Measurements from ENCODE around the gene CSPG4. TPM values are rescaled to one million over a fixed set of nuclear protein-coding genes. Genes with fewer than 3 reads are reported as not detected.
"Not testable (repeated sequence)": the region's sequence is repeated elsewhere in the genome, so short reads cannot be mapped to it uniquely, and the experiment has no call there.

Gene CSPG4
- total RNA-seq, 2 experiments from 2014 or later, result not detected

GRCh38 chr15:75641603-75642002, 71.0 kb downstream of the CSPG4 start:
- CTCF ChIA-PET, result interaction anchor here (0.6 to 2.6 kb wide), 7 partner anchors 9 to 274 kb away, joined by 3 to 19 read pairs (median 6); partner anchors contain the start of genes MAN2C1 and SNUPN
- DNase-seq, result no peak
- peaks cover 23% of the 10 kb centered on the region for H3K36me3 Mint-ChIP-seq (ENCODE audit: low read depth)
- POLR2A ChIA-PET, result interaction anchor here (2.5 kb wide), 1 partner anchor 188 kb away, joined by 17 read pairs; no protein-coding TSS in a partner anchor
- H3K27ac Mint-ChIP-seq, result no peak overlapping the region
- H3K4me1 Mint-ChIP-seq, result peaks cover 32% of the 10 kb centered on the region
- peaks cover 13% of the 10 kb centered on the region for H3K27me3 Mint-ChIP-seq
- H3K4me3 Mint-ChIP-seq, result no peak overlapping the region
- H3K9me3 Mint-ChIP-seq, result no peaks in the 10 kb centered on the region

DNA sequence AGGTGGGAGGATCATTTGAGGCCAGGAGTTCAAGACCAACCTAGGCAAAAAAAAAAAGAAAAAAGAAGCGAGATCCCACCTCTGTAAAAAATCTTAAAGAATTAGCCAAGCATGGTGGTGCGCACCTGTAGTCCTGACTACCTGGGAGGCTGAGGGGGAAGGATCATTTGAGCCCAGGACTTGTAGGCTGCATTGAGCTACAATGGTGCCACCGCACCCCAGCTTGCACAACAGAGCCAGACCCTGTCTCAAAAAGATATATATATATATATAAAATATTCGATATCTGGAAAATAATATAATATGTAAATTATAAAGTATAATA, 71.5 kb downstream of the CSPG4 start:
- ChIA-PET CTCF (interaction anchor here (0.6 to 2.6 kb wide), 15 partner anchors 11 to 445 kb away, joined by 3 to 19 read pairs (median 5); partner anchors contain the start of genes MAN2C1, SIN3A and SNUPN), POLR2A (interaction anchor here (1.0 to 2.5 kb wide), 2 partner anchors 187 to 270 kb away, joined by 3 to 17 read pairs; no protein-coding TSS in a partner anchor)

DNA sequence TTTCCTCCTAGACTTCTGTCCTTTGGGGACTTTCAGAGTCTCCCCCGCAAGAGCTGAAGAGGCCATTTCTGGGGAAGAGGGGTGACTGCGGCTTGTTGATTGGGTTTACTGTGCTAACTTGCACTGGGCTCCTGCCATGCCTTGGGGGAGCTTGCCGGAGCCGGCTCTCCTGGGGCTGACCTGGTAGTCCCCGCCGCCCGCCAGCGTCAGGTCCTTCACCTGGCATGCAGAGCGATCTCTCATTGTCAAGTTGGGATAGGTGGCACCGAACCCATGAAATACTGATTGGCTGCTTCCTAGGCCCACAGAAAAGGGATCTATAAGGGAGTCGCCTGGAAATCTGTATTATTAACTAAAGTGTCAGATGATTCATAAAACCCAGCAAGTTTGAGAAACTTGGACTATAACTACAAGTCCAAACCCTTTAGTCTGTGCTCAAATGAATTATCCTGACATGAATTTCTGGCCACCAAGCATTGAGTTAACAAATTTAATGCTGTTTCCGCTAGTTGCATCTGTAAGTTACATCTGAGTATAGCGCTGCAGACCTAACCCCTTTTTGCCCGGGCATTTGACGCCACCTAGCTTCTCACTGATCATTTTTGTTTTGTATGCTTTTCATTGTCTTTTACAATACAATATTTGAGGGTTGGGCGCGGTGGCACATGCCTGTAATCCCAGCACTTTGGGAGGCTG, 72.0 kb downstream of the CSPG4 start:
- H3K27me3 Mint-ChIP-seq, result peaks cover 3% of the 10 kb centered on the region
- H3K9me3 Mint-ChIP-seq, result no peaks in the 10 kb centered on the region
- peaks cover 23% of the 10 kb centered on the region for H3K36me3 Mint-ChIP-seq (ENCODE audit: low read depth)
- CTCF ChIA-PET, result interaction anchor here (0.6 to 2.6 kb wide), 21 partner anchors 10 to 444 kb away, joined by 3 to 19 read pairs (median 5); partner anchors contain the start of genes MAN2C1, PTPN9, SIN3A and SNUPN
- peak overlapping the region; percentile 86 for H3K4me3 Mint-ChIP-seq
- peak; percentile 77 for DNase-seq
- peaks cover 37% of the 10 kb centered on the region for H3K4me1 Mint-ChIP-seq
- POLR2A ChIA-PET, result interaction anchor here (0.6 to 2.5 kb wide), 11 partner anchors 11 to 273 kb away, joined by 3 to 17 read pairs (median 4); partner anchors contain the start of genes PTPN9, SIN3A and SNUPN
- peak overlapping the region; percentile 95 for H3K27ac Mint-ChIP-seq

More for the DNA sequence above, 71.5 kb downstream of the CSPG4 start:
- peak overlapping the region; percentile 95 for H3K27ac Mint-ChIP-seq
- H3K27me3 Mint-ChIP-seq, result peaks cover 9% of the 10 kb centered on the region
- peak overlapping the region; percentile 86 for H3K4me3 Mint-ChIP-seq
- H3K4me1 Mint-ChIP-seq, result peaks cover 32% of the 10 kb centered on the region
- no peaks in the 10 kb centered on the region for H3K9me3 Mint-ChIP-seq
- peaks cover 23% of the 10 kb centered on the region for H3K36me3 Mint-ChIP-seq (ENCODE audit: low read depth)
- DNase-seq, result no peak

GRCh38 chr15:75639709-75640482, 72.8 kb downstream of the CSPG4 start, which contains the start of gene IMP3:
TSS of gene IMP3 (minus strand) at chr15:75640224. CDS start at chr15:75640168, 56 bp downstream.
- Mint-ChIP-seq H3K9me3 (no peaks in the 10 kb centered on the region), H3K27ac (peak within 1 kb of the TSS; percentile 95), H3K27me3 (peaks cover under 1% of the 10 kb centered on the region), H3K4me3 (peak within 1 kb of the TSS; percentile 86), H3K4me1 (peaks cover 39% of the 10 kb centered on the region), H3K36me3 (ENCODE audit: low read depth) (peaks cover 23% of the 10 kb centered on the region)
- DNase-seq, result peak; percentile 97
- ChIA-PET POLR2A (interaction anchor here (0.6 to 2.5 kb wide), 11 partner anchors 11 to 826 kb away, joined by 3 to 17 read pairs (median 4); partner anchors contain the start of genes PTPN9, SIN3A and SNUPN), CTCF (interaction anchor here (0.6 to 2.6 kb wide), 20 partner anchors 10 to 190 kb away, joined by 3 to 19 read pairs (median 4); partner anchors contain the start of genes PTPN9, SIN3A and SNUPN)

DNA sequence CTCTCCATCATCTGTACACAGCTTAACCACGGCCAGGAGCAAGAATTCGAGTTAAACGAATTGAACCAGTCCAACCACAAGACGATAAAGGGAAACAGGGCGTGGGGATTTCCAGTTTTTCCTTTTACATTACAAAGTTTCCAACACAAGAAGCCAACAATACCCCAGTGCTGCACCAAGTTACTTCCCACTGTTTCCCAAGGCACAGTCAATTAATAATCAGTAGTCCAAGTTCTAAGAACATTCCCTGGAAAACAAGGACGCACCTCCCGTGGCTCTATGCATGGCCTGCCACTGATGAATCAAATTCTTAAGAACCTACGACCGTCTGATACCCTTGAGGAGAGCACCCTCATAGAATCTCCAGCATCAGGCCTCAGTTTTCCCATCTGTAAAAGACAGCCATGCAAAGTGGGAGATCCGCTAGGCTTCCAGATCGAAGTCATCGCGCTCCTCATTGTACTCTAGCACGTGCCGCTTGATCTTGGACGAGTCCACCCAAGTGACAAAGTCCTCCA, 73.4 kb downstream of the CSPG4 start:
- peak overlapping the region; percentile 95 for H3K27ac Mint-ChIP-seq
- H3K9me3 Mint-ChIP-seq, result no peaks in the 10 kb centered on the region
- ChIA-PET POLR2A (interaction anchor here (0.6 to 2.5 kb wide), 9 partner anchors 12 to 825 kb away, joined by 3 to 17 read pairs (median 4); partner anchors contain the start of genes PTPN9 and SNUPN), CTCF (interaction anchor here (0.7 to 3.8 kb wide), 12 partner anchors 9 to 198 kb away, joined by 3 to 28 read pairs (median 4); partner anchors contain the start of genes PTPN9, SIN3A and SNUPN)
- DNase-seq, result no peak
- H3K4me1 Mint-ChIP-seq, result peaks cover 39% of the 10 kb centered on the region
- H3K4me3 Mint-ChIP-seq, result peak overlapping the region; percentile 86
- peaks cover 23% of the 10 kb centered on the region for H3K36me3 Mint-ChIP-seq (ENCODE audit: low read depth)
- H3K27me3 Mint-ChIP-seq, result no peaks in the 10 kb centered on the region

DNA sequence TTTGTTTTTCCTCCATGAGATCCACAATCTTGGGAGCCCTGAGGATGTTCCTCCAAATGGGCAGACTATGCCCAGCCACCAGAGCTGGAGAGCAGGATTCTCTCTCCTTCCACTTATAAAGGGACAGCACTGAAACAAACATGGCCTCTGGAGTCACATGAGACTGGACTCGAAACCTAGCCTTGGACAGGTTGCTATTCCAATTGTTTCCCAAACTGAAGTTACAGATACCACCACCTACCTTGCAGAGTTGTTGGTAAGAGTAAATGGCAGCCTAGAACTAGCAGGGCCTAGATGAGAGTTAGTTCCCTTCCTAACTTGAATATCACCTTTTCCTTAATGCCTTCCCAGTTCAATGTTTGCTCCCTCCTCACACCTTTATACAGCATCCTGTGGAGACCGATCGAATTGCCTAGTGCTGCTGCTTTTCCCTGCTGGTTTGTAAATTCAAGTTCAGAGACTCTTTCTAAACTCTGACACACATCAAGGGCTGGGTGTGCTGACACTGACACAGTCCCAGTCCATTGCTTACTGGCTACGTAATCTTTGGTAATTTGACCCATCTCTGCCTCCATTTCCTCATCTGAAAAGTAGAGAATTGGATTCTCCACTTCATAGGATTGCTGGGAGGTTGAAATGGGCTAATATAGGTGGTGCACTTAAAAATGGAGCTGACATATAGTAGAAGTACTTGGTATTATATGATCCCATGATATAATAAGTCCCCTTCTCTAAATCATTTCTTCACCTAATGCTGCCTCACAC, 75.2 kb downstream of the CSPG4 start:
- POLR2A ChIA-PET, result no interaction called here
- Mint-ChIP-seq H3K36me3 (ENCODE audit: low read depth) (peaks cover 23% of the 10 kb centered on the region), H3K4me1 (peaks cover 39% of the 10 kb centered on the region), H3K27ac (peak overlapping the region; percentile 11), H3K9me3 (no peaks in the 10 kb centered on the region), H3K4me3 (peak overlapping the region; percentile 86), H3K27me3 (no peaks in the 10 kb centered on the region)
- CTCF ChIA-PET, result interaction anchor here (0.5 to 3.8 kb wide), 5 partner anchors 11 to 140 kb away, joined by 3 to 28 read pairs (median 3); partner anchors contain the start of gene SNUPN
- DNase-seq, result no peak

DNA sequence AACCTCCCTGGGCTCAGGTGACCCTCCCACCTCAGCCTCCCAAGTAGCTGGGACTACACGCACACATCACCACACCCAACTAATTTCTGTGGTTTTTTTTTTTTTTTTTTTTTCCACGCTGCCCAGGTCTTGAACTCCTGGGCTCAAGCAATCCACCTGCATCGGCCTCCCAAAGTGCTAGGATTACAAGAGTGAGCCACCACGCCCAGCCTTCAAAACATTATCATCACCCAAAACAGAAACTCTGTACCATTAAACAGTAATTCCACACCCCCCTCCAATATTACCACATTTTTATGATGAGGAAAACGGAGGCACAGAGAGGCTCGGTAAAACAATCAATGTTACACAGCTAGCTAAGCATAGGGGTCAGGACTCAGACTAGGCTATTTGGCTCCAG, 76.6 kb downstream of the CSPG4 start:
- POLR2A ChIA-PET, result no interaction called here
- peaks cover 31% of the 10 kb centered on the region for H3K4me1 Mint-ChIP-seq
- CTCF ChIA-PET, result interaction anchor here (0.6 to 3.8 kb wide), 3 partner anchors 9 to 243 kb away, joined by 3 to 28 read pairs (median 3); partner anchors contain the start of gene SNUPN
- H3K9me3 Mint-ChIP-seq, result no peaks in the 10 kb centered on the region
- H3K27me3 Mint-ChIP-seq, result no peaks in the 10 kb centered on the region
- DNase-seq, result no peak
- no peak overlapping the region for H3K27ac Mint-ChIP-seq
- no peak overlapping the region for H3K4me3 Mint-ChIP-seq
- H3K36me3 Mint-ChIP-seq (ENCODE audit: low read depth), result peaks cover 23% of the 10 kb centered on the region

- H3K4me3 Mint-ChIP-seq, DNase-seq, H3K27me3 Mint-ChIP-seq, POLR2A ChIA-PET, H3K27ac Mint-ChIP-seq, H3K9me3 Mint-ChIP-seq: not testable (repeated sequence)
- H3K4me1 Mint-ChIP-seq, result peaks cover 31% of the 10 kb centered on the region
- CTCF ChIA-PET, result interaction anchor here (1.2 kb wide), 1 partner anchor 13 kb away, joined by 3 read pairs; no protein-coding TSS in a partner anchor
- H3K36me3 Mint-ChIP-seq (ENCODE audit: low read depth), result peaks cover 17% of the 10 kb centered on the region
Measured at GRCh38 chr15:75633922-75634321, 78.7 kb downstream of the CSPG4 start.

DNA sequence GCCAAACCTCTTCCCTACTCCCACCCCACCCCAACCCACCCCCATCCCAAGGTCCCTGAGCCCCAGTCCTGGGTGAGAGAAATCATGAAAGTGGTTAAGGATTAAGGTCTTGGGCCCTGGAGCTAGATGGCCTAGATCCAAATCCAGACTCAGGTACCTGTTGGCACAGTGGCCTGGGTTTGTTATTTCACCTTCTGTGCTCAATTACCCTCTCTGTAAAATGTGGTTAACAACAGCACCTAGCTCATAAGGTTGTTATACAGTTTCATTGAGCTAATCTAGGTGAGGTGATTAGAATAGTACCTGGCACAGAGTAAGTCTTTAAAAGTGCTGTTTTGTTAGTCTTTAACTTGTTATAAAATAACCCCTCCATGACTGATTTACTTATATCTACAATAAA, 80.7 kb downstream of the CSPG4 start:
- DNase-seq, result no peak
- Mint-ChIP-seq H3K36me3 (ENCODE audit: low read depth) (peaks cover 2% of the 10 kb centered on the region), H3K4me3 (no peak overlapping the region), H3K27ac (no peak overlapping the region), H3K9me3 (no peaks in the 10 kb centered on the region), H3K4me1 (peaks cover 22% of the 10 kb centered on the region), H3K27me3 (no peaks in the 10 kb centered on the region)
- POLR2A ChIA-PET, result no interaction called here
- CTCF ChIA-PET, result no interaction called here

GRCh38 chr15:75625542-75626347, 86.9 kb downstream of the CSPG4 start, which contains the start of gene SNUPN:
TSS of gene SNUPN (minus strand) at chr15:75625725. CDS start at chr15:75621051, 4,674 bp downstream.
- Mint-ChIP-seq H3K27me3 (no peaks in the 10 kb centered on the region), H3K4me3 (peak within 1 kb of the TSS; percentile 85), H3K36me3 (ENCODE audit: low read depth) (peaks cover 16% of the 10 kb centered on the region), H3K4me1 (peaks cover 46% of the 10 kb centered on the region), H3K9me3 (no peaks in the 10 kb centered on the region), H3K27ac (peak within 1 kb of the TSS; percentile 96)
- ChIA-PET POLR2A (interaction anchor here (1.0 to 2.1 kb wide), 4 partner anchors 14 to 172 kb away, joined by 4 to 18 read pairs (median 8); partner anchors contain the start of genes IMP3, PTPN9 and SIN3A), CTCF (interaction anchor here (0.6 to 3.5 kb wide), 6 partner anchors 12 to 268 kb away, joined by 3 to 28 read pairs (median 9); partner anchors contain the start of genes IMP3 and PTPN9)
- peak; percentile 95 for DNase-seq

All from activated CD4-positive, alpha-beta T cell treated with anti-CD3 and anti-CD28 coated beads, Interleukin-2, amount 10 ng/mL, durations not matched to agents 7 days and 5 days (primary cell).